ENCODE measurements around the gene PTS. TPM values are rescaled to one million over a fixed set of nuclear protein-coding genes. Genes with fewer than 3 reads are reported as not detected.

The PTS gene
- total RNA-seq, 1 experiment from 2014 or later = 29.3 TPM

DNA sequence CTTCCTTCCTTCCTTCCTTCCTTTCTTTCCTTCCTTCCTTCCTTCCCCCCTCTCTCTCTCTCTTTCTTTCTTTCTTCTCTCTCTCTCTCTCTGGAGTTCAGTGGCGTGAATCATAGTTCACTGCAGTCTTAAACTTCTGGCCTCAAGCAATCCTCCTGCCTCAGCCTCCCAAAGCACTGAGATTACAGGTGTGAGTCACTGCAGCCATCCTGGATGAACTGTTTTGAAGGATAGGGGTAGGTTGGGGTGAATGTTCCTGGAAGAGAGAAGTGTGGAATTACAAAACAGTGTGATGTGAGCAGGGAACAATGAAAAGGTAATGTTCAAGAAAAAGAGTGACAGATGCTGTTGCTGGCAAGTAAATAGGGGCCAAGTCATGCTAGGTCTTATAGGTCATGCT lies 46.8 kb downstream of the PTS start:
- CTCF ChIA-PET = no interaction called here
- intact Hi-C loops (cut with micrococcal nuclease; ENCODE audit: unreplicated experiment) = no loop called here
- peaks cover 43% of the 10 kb centered on the region for H3K4me1 Mint-ChIP-seq (ENCODE audit: low read depth, unreplicated experiment)
- no peaks in the 10 kb centered on the region for H3K27me3 Mint-ChIP-seq (ENCODE audit: unreplicated experiment)
- TF ChIP-seq, protein P1, sequence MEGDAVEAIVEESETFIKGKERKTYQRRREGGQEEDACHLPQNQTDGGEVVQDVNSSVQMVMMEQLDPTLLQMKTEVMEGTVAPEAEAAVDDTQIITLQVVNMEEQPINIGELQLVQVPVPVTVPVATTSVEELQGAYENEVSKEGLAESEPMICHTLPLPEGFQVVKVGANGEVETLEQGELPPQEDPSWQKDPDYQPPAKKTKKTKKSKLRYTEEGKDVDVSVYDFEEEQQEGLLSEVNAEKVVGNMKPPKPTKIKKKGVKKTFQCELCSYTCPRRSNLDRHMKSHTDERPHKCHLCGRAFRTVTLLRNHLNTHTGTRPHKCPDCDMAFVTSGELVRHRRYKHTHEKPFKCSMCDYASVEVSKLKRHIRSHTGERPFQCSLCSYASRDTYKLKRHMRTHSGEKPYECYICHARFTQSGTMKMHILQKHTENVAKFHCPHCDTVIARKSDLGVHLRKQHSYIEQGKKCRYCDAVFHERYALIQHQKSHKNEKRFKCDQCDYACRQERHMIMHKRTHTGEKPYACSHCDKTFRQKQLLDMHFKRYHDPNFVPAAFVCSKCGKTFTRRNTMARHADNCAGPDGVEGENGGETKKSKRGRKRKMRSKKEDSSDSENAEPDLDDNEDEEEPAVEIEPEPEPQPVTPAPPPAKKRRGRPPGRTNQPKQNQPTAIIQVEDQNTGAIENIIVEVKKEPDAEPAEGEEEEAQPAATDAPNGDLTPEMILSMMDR (IDR thresholded peaks at IDR 0.05; ENCODE audit: unreplicated experiment) = no peak
- no peaks in the 10 kb centered on the region for H3K9me3 Mint-ChIP-seq (ENCODE audit: low read depth, unreplicated experiment)
- no peak overlapping the region for H3K27ac Mint-ChIP-seq (ENCODE audit: unreplicated experiment)
- DNase-seq = no peak
- no peak overlapping the region for H3K4me3 Mint-ChIP-seq (ENCODE audit: low read depth, unreplicated experiment)
- H3K36me3 Mint-ChIP-seq (ENCODE audit: insufficient read depth, unreplicated experiment) = peaks cover 7% of the 10 kb centered on the region
- BruUV-seq (replicated peaks) = no TSS peak

DNA sequence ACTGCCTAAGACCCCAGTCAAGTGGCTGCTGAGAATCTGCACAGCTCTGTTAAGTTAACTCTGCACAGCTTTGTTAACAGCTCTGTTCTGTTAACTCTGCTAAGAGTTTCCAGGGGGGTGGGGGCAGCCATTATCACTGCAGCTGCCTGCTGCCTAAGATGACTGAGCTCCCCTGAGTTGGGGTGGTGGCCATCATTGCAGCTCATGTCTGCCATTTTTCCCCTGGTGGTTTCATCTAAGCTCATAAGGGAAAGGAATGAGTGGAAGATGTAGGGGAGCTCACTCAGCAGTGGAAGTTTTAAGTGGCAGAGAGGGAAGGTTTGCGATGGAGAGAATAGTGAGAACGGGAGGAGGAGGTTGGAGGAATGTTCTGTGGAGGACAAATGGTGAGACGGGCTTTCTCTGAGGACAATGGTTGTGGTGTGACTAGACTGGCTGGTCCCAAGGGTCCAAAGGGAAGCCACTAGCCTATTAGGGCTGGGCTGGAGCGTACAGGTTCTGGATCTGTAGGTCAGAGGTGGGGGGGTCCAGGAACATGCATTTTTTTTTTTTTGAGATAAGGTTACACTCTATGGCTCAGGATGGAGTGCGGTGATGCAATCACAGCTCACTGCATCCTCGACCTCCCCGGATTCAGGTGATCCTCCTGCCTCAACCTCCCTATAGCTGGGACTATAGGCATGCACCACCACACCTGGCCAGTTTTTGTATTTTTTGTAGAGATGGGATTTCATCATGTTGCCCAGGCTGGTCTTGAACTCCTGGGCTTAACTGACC lies 48.0 kb downstream of the PTS start:
- intact Hi-C loops (cut with micrococcal nuclease; ENCODE audit: unreplicated experiment) = no loop called here
- H3K27ac Mint-ChIP-seq (ENCODE audit: unreplicated experiment) = no peak overlapping the region
- H3K4me1 Mint-ChIP-seq (ENCODE audit: low read depth, unreplicated experiment) = peaks cover 32% of the 10 kb centered on the region
- DNase-seq = no peak
- H3K4me3 Mint-ChIP-seq (ENCODE audit: low read depth, unreplicated experiment) = no peak overlapping the region
- CTCF ChIA-PET = no interaction called here
- no peaks in the 10 kb centered on the region for H3K9me3 Mint-ChIP-seq (ENCODE audit: low read depth, unreplicated experiment)
- peaks cover 7% of the 10 kb centered on the region for H3K36me3 Mint-ChIP-seq (ENCODE audit: insufficient read depth, unreplicated experiment)
- no TSS peak for BruUV-seq (replicated peaks)
- TF ChIP-seq, protein P1 (IDR thresholded peaks at IDR 0.05; ENCODE audit: unreplicated experiment) = no peak
- H3K27me3 Mint-ChIP-seq (ENCODE audit: unreplicated experiment) = no peaks in the 10 kb centered on the region

DNA sequence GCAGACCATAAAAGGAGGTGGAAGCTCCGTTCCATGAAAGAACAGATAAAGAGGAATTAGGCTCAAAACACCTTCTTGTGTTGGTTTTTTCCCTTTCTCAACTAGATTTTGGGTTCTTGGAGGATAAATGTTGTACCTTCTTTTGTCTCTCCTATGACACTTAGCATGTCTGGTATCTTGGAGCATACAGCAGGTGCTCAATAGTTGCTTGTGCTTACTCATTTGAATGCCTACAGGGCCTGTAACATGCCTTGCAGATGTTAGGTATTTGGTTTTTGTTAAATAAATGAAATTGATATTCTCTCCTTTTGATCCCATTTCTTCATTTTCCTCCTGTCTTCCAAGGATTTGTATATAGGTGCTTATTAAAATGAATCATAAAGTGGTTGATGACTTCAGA lies 50.8 kb downstream of the PTS start:
- Mint-ChIP-seq H3K4me1 (ENCODE audit: low read depth, unreplicated experiment) (peaks cover 10% of the 10 kb centered on the region), H3K36me3 (ENCODE audit: insufficient read depth, unreplicated experiment) (no peaks in the 10 kb centered on the region), H3K4me3 (ENCODE audit: low read depth, unreplicated experiment) (no peak overlapping the region), H3K9me3 (ENCODE audit: low read depth, unreplicated experiment) (no peaks in the 10 kb centered on the region), H3K27ac (ENCODE audit: unreplicated experiment) (no peak overlapping the region), H3K27me3 (ENCODE audit: unreplicated experiment) (no peaks in the 10 kb centered on the region)
- BruUV-seq (replicated peaks) = no TSS peak
- DNase-seq = no peak
- intact Hi-C loops (cut with micrococcal nuclease; ENCODE audit: unreplicated experiment) = loop anchor here (5.0 kb wide), 1 partner anchor 165 kb away; no protein-coding TSS in a partner anchor
- CTCF ChIA-PET = no interaction called here
- TF ChIP-seq, protein P1 (IDR thresholded peaks at IDR 0.05; ENCODE audit: unreplicated experiment) = no peak

DNA sequence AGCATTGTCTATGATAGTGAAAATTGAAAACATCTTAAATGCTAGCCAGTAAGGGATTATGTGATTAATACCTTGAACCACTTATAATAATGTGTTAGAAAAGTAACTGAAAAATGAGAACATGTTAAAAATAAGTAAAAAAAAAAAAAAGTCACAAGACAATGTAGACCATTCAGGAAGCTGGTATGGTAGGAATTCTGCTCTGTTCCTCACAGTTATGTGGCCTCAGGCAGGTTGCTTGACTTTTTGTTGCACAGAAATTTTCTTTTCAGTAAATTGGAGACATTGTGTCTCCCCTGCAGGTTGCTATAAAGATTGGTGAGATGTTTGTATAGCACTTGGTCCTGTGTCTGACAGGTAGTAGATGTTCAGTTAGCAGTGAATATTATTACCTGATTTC lies 51.7 kb downstream of the PTS start:
- Mint-ChIP-seq H3K4me1 (ENCODE audit: low read depth, unreplicated experiment) (peaks cover 10% of the 10 kb centered on the region), H3K36me3 (ENCODE audit: insufficient read depth, unreplicated experiment) (no peaks in the 10 kb centered on the region), H3K27ac (ENCODE audit: unreplicated experiment) (no peak overlapping the region), H3K9me3 (ENCODE audit: low read depth, unreplicated experiment) (no peaks in the 10 kb centered on the region), H3K27me3 (ENCODE audit: unreplicated experiment) (no peaks in the 10 kb centered on the region), H3K4me3 (ENCODE audit: low read depth, unreplicated experiment) (no peak overlapping the region)
- TF ChIP-seq, protein P1 (IDR thresholded peaks at IDR 0.05; ENCODE audit: unreplicated experiment) = no peak
- DNase-seq = no peak
- CTCF ChIA-PET = interaction anchor here (0.7 kb wide), 1 partner anchor 178 kb away, joined by 3 read pairs; no protein-coding TSS in a partner anchor
- BruUV-seq (replicated peaks) = no TSS peak
- intact Hi-C loops (cut with micrococcal nuclease; ENCODE audit: unreplicated experiment) = loop anchor here (5.0 kb wide), 1 partner anchor 166 kb away; no protein-coding TSS in a partner anchor

Data from Calu3 (cell line).